HEK293 (cell line): ENCODE data around the gene RRP8.
A peak's percentile ranks its signal among the peaks of the same experiment; 100 is the strongest.

Experiments
- CTCF ChIA-PET: fragments of 350-600 bp; formaldehyde crosslinking; extraction: SDS; loops from one replicate; lab custom pipeline; 2021; ENCODE audit warnings: antibody characterized with exemption; lab: Yijun Ruan, JAX
- POLR2A ChIA-PET: fragments of 300-600 bp; formaldehyde crosslinking; extraction: SDS; loops from one replicate; lab custom pipeline; 2020; ENCODE audit warnings: antibody characterized with exemption, inconsistent platforms; lab: Yijun Ruan, JAX
- H3K27ac ChIP-seq: fragments of 200-500 bp; sonication (Bioruptor generic); 2 replicates; pipeline ENCODE4 v1.5.1; 2014; ENCODE audit warnings: low read depth, low read length, control low read depth, inconsistent platforms; ENCODE audit errors: extremely low read depth
- H3K36me3 ChIP-seq, 2 experiments: fragments of 200-500 bp in 1 of 2; sonication (Bioruptor generic) in 1 of 2; 1 replicate in 1 of 2; 2 replicates in 1 of 2; pipeline ENCODE4 v1.5.1; 2014 to 2017; ENCODE audit warnings: inconsistent platforms in 2 of 2, low read length in 2 of 2; ENCODE audit not compliant: control insufficient read depth in 2 of 2, insufficient read depth in 1 of 2
- H3K4me1 ChIP-seq: fragments of 200-500 bp; sonication (Bioruptor generic); 2 replicates; pipeline ENCODE4 v1.5.1; 2014; ENCODE audit warnings: mild to moderate bottlenecking, low read length, inconsistent platforms; ENCODE audit not compliant: control insufficient read depth, insufficient read depth
- H3K4me3 ChIP-seq: 2 replicates; pipeline ENCODE4 v1.5.1; 2011; ENCODE audit warnings: low read depth, mild to moderate bottlenecking, control low read depth, low read length, moderate library complexity
- H3K9me3 ChIP-seq: fragments of 200-500 bp; sonication (Bioruptor generic); 2 replicates; pipeline ENCODE4 v1.5.1; 2014; ENCODE audit warnings: low read depth, low read length, inconsistent platforms; ENCODE audit not compliant: control insufficient read depth, insufficient read depth
- GLIS2 ChIP-seq: fragments of 450-650 bp; formaldehyde crosslinking; IDR thresholded peaks from 2 replicates; pipeline ENCODE4 v1.5.1; 2016; ENCODE audit warnings: missing biosample characterization, missing genetic modification characterization
- HOXA7 ChIP-seq: sonication (generic); formaldehyde crosslinking; IDR thresholded peaks from 2 replicates; pipeline ENCODE4 v1.8.1; 2022; ENCODE audit warnings: missing genetic modification reagents, borderline replicate concordance
- IKZF3 ChIP-seq: fragments of 450-650 bp; IDR thresholded peaks from 2 replicates; pipeline ENCODE4 v1.5.0; 2018; ENCODE audit warnings: missing biosample characterization, mild to moderate bottlenecking, missing genetic modification characterization, moderate library complexity
- MYNN ChIP-seq: fragments of 450-650 bp; formaldehyde crosslinking; IDR thresholded peaks from 2 replicates; pipeline ENCODE4 v1.5.1; 2016; ENCODE audit warnings: missing biosample characterization, missing genetic modification characterization, borderline replicate concordance
- SCRT2 ChIP-seq: fragments of 450-650 bp; formaldehyde crosslinking; IDR thresholded peaks from 2 replicates; pipeline ENCODE4 v1.5.1; 2016; ENCODE audit warnings: missing biosample characterization, missing genetic modification characterization
- SP3 ChIP-seq: fragments of 450-650 bp; formaldehyde crosslinking; IDR thresholded peaks from 2 replicates; pipeline ENCODE4 v1.5.1; 2016; ENCODE audit warnings: missing biosample characterization, missing genetic modification characterization
- ZFP3 ChIP-seq: fragments of 450-650 bp; formaldehyde crosslinking; IDR thresholded peaks from 2 replicates; pipeline ENCODE4 v1.5.1; 2016; ENCODE audit warnings: low read depth, missing biosample characterization, missing genetic modification characterization
- ZFP37 ChIP-seq: fragments of 450-650 bp; formaldehyde crosslinking; IDR thresholded peaks from 2 replicates; pipeline ENCODE4 v1.5.1; 2016; ENCODE audit warnings: missing biosample characterization, missing genetic modification characterization
- ZFP41 ChIP-seq: fragments of 450-650 bp; formaldehyde crosslinking; IDR thresholded peaks from 2 replicates; pipeline ENCODE4 v1.5.1; 2016; ENCODE audit warnings: missing biosample characterization, missing genetic modification characterization, borderline replicate concordance
- ZNF121 ChIP-seq: fragments of 450-650 bp; formaldehyde crosslinking; IDR thresholded peaks from 2 replicates; pipeline ENCODE4 v1.5.1; 2016; ENCODE audit warnings: missing biosample characterization, missing genetic modification characterization
- ZNF155 ChIP-seq: fragments of 450-650 bp; formaldehyde crosslinking; IDR thresholded peaks from 2 replicates; pipeline ENCODE4 v1.5.1; 2016; ENCODE audit warnings: missing biosample characterization, missing genetic modification characterization
- ZNF184 ChIP-seq: fragments of 450-650 bp; IDR thresholded peaks from 2 replicates; pipeline ENCODE4 v1.5.1; 2018; ENCODE audit warnings: missing biosample characterization, mild to moderate bottlenecking, missing genetic modification characterization
- ZNF223 ChIP-seq: fragments of 450-650 bp; formaldehyde crosslinking; IDR thresholded peaks from 2 replicates; pipeline ENCODE4 v1.5.1; 2016; ENCODE audit warnings: missing biosample characterization, missing genetic modification characterization
- ZNF324 ChIP-seq: fragments of 450-650 bp; formaldehyde crosslinking; IDR thresholded peaks from 2 replicates; pipeline ENCODE4 v1.5.1; 2016; ENCODE audit warnings: missing biosample characterization, missing genetic modification characterization
- ZNF416 ChIP-seq: fragments of 450-650 bp; formaldehyde crosslinking; IDR thresholded peaks from 2 replicates; pipeline ENCODE4 v1.5.1; 2016; ENCODE audit warnings: missing biosample characterization, missing genetic modification characterization
- ZNF596 ChIP-seq: fragments of 450-650 bp; IDR thresholded peaks from 2 replicates; pipeline ENCODE4 v1.5.0; 2018; ENCODE audit warnings: missing biosample characterization, mild to moderate bottlenecking, missing genetic modification characterization, moderate library complexity
- ZNF660 ChIP-seq: fragments of 450-650 bp; IDR thresholded peaks from 2 replicates; pipeline ENCODE4 v1.5.1; 2018; ENCODE audit warnings: missing biosample characterization, mild to moderate bottlenecking, missing genetic modification characterization
- ZNF791 ChIP-seq: fragments of 450-650 bp; formaldehyde crosslinking; IDR thresholded peaks from 2 replicates; pipeline ENCODE4 v1.5.1; 2016; ENCODE audit warnings: missing biosample characterization, missing genetic modification characterization
- TF ChIP-seq, protein P1 (sequence below): fragments of 450-650 bp; formaldehyde crosslinking; IDR thresholded peaks from 2 replicates; pipeline ENCODE4; 2016; ENCODE audit warnings: missing biosample characterization, missing genetic modification characterization
- TF ChIP-seq, protein P2 (sequence below): fragments of 450-650 bp; formaldehyde crosslinking; IDR thresholded peaks from 2 replicates; pipeline ENCODE4 v1.5.1; 2016; ENCODE audit warnings: missing biosample characterization, missing genetic modification characterization
- TF ChIP-seq, protein P3 (sequence below): fragments of 450-650 bp; formaldehyde crosslinking; IDR thresholded peaks from 2 replicates; pipeline ENCODE4 v1.5.1; 2016; ENCODE audit warnings: missing biosample characterization, missing genetic modification characterization

The RRP8 gene

DNA sequence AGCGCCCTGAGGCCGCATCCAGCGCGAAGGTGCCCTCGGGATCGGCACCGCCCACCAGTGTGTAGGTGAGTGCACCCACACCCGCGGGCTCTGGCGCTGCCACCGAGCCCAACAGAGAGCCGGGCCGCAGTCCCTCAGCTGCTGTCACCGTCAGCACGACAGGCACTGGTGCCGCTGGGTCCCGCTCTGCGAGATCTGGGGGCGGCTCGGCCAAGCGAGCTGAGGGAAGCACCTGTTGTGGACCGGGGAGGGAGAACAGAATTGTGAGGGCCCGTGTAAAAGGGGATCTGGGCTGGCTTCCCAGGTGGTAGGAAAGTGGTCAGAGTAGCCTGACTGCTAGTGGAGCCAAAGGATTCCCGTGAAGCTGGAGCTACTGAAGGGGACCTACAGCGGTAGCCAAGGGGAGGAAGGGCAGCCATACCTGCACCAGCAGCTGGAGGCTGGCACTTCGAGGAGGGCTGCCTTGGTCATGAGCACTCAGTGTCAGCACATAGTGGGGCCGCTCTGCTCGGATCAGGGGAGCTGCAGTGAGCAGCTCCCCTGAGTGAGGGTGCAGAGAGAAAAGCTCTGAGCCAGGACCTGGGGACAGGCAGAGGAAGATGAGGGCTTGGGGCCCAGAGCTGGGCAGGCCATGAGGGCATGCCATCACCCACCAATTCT is 27.3 kb upstream of the RRP8 start:
- Histone ChIP-seq H3K4me1 (no peaks in the 10 kb centered on the region), H3K36me3 (peaks cover 0 to 35% of the 10 kb centered on the region in 2 experiments; a peak in 1 of 3 replicates), H3K9me3 (no peaks in the 10 kb centered on the region), H3K27ac (no peak overlapping the region), H3K4me3 (no peak overlapping the region)
- TF ChIP-seq, protein P1, sequence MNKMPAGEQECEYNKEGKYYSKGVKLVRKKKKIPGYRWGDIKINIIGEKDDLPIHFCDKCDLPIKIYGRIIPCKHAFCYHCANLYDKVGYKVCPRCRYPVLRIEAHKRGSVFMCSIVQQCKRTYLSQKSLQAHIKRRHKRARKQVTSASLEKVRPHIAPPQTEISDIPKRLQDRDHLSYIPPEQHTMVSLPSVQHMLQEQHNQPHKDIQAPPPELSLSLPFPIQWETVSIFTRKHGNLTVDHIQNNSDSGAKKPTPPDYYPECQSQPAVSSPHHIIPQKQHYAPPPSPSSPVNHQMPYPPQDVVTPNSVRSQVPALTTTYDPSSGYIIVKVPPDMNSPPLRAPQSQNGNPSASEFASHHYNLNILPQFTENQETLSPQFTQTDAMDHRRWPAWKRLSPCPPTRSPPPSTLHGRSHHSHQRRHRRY (tag by site-specific recombination), result no peak
- TF ChIP-seq SCRT2 (0 out of 2 replicates have a peak, but pooled peaks have one; percentile 14), SP3 (tag by site-specific recombination) (no peak)
- ChIA-PET CTCF (interaction anchor here (0.7 kb wide), 2 partner anchors 19 to 53 kb away, joined by 3 read pairs; partner anchors contain the start of gene MRPL17), POLR2A (interaction anchor here (0.9 kb wide), 1 partner anchor 53 kb away, joined by 3 read pairs; the partner anchor contains the start of gene MRPL17)

DNA sequence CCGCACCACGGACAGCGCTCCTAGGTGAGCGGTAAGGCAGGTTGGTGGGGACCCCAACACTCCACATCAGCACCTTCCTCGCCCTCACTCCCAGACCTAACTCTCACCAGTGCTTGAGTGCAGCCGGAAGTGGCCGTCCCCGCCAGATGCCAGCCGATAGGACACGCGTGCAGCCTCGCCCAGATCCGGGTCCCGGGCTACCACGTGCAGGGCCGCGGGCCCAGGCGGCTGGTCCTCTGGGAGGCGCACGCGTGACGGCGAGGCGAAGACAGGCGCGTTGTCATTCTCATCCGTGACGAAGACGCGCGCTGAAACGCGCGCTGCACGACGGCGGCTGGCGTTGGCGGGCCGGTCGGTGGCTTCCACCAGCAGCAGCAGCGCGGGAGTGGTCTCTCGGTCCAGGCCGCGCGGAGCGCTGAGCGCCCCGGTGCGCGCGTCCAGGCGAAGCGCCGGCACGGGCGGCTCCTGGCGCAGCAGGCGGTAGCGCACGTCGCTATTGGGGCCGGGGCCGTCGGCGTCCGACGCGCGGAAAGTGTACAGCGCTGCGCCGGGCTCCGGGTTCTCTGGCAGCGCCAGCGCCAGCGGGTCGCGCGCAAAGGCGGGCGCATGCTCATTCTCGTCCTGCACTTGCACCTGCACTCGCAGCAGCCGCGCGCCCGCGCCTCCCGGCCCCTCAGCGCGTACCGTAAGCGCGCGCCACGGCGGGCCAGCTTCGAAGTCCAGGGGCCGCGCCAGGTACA is 26.6 kb upstream of the RRP8 start:
- no peaks in the 10 kb centered on the region for H3K9me3 ChIP-seq
- CTCF ChIA-PET, result interaction anchor here (0.7 to 1.2 kb wide), 3 partner anchors 11 to 54 kb away, joined by 3 to 4 read pairs (median 3); partner anchors contain the start of gene MRPL17

DNA sequence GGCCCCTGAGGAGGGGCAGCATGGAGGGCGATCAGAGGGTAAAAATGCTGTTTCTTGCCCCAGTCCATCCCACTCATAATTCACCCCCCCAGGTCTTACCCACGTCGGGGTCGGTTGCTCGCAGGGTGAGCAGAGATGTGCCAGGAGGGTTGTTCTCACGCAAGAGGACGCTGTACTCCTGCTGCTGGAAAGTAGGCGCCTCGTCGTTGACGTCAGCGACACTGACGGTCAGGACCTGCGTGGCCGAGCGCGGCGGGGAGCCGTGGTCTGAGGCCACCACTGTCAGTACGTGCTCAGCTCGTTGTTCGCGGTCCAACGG is 26.1 kb upstream of the RRP8 start:
- Histone ChIP-seq H3K36me3 (peaks cover 0 to 47% of the 10 kb centered on the region in 2 experiments; a peak in 1 of 3 replicates), H3K4me1 (no peaks in the 10 kb centered on the region), H3K4me3 (no peak overlapping the region), H3K9me3 (no peaks in the 10 kb centered on the region), H3K27ac (no peak overlapping the region)
- CTCF ChIA-PET, result interaction anchor here (1.2 kb wide), 1 partner anchor 11 kb away, joined by 4 read pairs; no protein-coding TSS in a partner anchor
- POLR2A ChIA-PET, result no interaction called here
- no peak for TF ChIP-seq ZFP37 (tag by site-specific recombination)
- TF ChIP-seq ZNF184 (tag by site-specific recombination), result no peak
- TF ChIP-seq ZNF324, result no peak
- no peak for TF ChIP-seq ZNF660 (tag by site-specific recombination)
- TF ChIP-seq, protein P2, sequence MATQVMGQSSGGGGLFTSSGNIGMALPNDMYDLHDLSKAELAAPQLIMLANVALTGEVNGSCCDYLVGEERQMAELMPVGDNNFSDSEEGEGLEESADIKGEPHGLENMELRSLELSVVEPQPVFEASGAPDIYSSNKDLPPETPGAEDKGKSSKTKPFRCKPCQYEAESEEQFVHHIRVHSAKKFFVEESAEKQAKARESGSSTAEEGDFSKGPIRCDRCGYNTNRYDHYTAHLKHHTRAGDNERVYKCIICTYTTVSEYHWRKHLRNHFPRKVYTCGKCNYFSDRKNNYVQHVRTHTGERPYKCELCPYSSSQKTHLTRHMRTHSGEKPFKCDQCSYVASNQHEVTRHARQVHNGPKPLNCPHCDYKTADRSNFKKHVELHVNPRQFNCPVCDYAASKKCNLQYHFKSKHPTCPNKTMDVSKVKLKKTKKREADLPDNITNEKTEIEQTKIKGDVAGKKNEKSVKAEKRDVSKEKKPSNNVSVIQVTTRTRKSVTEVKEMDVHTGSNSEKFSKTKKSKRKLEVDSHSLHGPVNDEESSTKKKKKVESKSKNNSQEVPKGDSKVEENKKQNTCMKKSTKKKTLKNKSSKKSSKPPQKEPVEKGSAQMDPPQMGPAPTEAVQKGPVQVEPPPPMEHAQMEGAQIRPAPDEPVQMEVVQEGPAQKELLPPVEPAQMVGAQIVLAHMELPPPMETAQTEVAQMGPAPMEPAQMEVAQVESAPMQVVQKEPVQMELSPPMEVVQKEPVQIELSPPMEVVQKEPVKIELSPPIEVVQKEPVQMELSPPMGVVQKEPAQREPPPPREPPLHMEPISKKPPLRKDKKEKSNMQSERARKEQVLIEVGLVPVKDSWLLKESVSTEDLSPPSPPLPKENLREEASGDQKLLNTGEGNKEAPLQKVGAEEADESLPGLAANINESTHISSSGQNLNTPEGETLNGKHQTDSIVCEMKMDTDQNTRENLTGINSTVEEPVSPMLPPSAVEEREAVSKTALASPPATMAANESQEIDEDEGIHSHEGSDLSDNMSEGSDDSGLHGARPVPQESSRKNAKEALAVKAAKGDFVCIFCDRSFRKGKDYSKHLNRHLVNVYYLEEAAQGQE, result peak; percentile 47; the same call in 1 of the 2 replicates

More for the DNA sequence above, 26.6 kb upstream of the RRP8 start:
- no peak overlapping the region for H3K27ac ChIP-seq
- no peak overlapping the region for H3K4me3 ChIP-seq
- TF ChIP-seq MYNN, result no peak
- no peak for TF ChIP-seq ZNF416
- TF ChIP-seq, protein P3, sequence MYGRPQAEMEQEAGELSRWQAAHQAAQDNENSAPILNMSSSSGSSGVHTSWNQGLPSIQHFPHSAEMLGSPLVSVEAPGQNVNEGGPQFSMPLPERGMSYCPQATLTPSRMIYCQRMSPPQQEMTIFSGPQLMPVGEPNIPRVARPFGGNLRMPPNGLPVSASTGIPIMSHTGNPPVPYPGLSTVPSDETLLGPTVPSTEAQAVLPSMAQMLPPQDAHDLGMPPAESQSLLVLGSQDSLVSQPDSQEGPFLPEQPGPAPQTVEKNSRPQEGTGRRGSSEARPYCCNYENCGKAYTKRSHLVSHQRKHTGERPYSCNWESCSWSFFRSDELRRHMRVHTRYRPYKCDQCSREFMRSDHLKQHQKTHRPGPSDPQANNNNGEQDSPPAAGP, result no peak
- no peak for TF ChIP-seq ZNF121
- TF ChIP-seq ZNF791 (tag by site-specific recombination), result no peak
- TF ChIP-seq ZNF223, result no peak
- no peak for TF ChIP-seq ZNF155 (tag by site-specific recombination)
- no peak for TF ChIP-seq GLIS2 (tag by site-specific recombination)
- no peak for TF ChIP-seq ZNF596 (tag by site-specific recombination)
- no peak for TF ChIP-seq ZFP3 (tag by site-specific recombination)
- TF ChIP-seq IKZF3 (tag by site-specific recombination), result no peak
- no peak for TF ChIP-seq HOXA7 (CRISPR knock-in tag)
- no peak for TF ChIP-seq ZFP41 (tag by site-specific recombination)
- POLR2A ChIA-PET, result no interaction called here
- H3K36me3 ChIP-seq, result peaks cover 0 to 42% of the 10 kb centered on the region in 2 experiments; a peak in 1 of 3 replicates
- no peaks in the 10 kb centered on the region for H3K4me1 ChIP-seq
